Medulla oblongata (tissue), 1 donor: ENCODE measurements around the gene DMXL1.
"Not testable (repeated sequence)": the region's sequence is repeated elsewhere in the genome, so short reads cannot be mapped to it uniquely, and the experiment has no call there.

Experiments
- DNase-seq: peaks from one replicate; pipeline ENCODE4 v3.0.0-alpha.2; 2015; ENCODE audit errors: extremely low spot score

The DMXL1 gene

GRCh38 chr5:119129770-119130169 is 58.9 kb downstream of the DMXL1 start:
- no peak for DNase-seq

- DNase-seq: no peak
Observed at GRCh38 chr5:119131530-119132304, 60.8 kb downstream of the DMXL1 start.

GRCh38 chr5:119135743-119136142 is 64.9 kb downstream of the DMXL1 start:
- not testable (repeated sequence) for DNase-seq

- no peak for DNase-seq
Observed at GRCh38 chr5:119136666-119137318, 65.9 kb downstream of the DMXL1 start.

- DNase-seq: no peak
Observed at GRCh38 chr5:119153629-119154028, 82.7 kb downstream of the DMXL1 start.

- DNase-seq: no peak
Observed at GRCh38 chr5:119158144-119158543, 87.3 kb downstream of the DMXL1 start.

GRCh38 chr5:119161430-119161829 is 90.5 kb downstream of the DMXL1 start:
- DNase-seq: no peak

- no peak for DNase-seq
Observed at GRCh38 chr5:119166026-119166425, 95.1 kb downstream of the DMXL1 start.

- DNase-seq: no peak
Observed at GRCh38 chr5:119168401-119168800, 97.5 kb downstream of the DMXL1 start.

GRCh38 chr5:119171686-119172085 is 100.8 kb downstream of the DMXL1 start:
- DNase-seq: no peak

GRCh38 chr5:119174578-119175163 is 103.8 kb downstream of the DMXL1 start:
- no peak for DNase-seq

GRCh38 chr5:119176785-119177184 is 105.9 kb downstream of the DMXL1 start:
- DNase-seq: no peak

- no peak for DNase-seq
Observed at GRCh38 chr5:119177226-119177625, 106.3 kb downstream of the DMXL1 start.

- no peak for DNase-seq
Observed at GRCh38 chr5:119178435-119178834, 107.5 kb downstream of the DMXL1 start.

GRCh38 chr5:119179857-119180641 is 109.2 kb downstream of the DMXL1 start:
- no peak for DNase-seq

GRCh38 chr5:119185512-119185911 is 114.6 kb downstream of the DMXL1 start:
- DNase-seq: not testable (repeated sequence)

- no peak for DNase-seq
Observed at GRCh38 chr5:119187776-119188529, 117.1 kb downstream of the DMXL1 start.

- DNase-seq: no peak
Observed at GRCh38 chr5:119190470-119191095, 119.7 kb downstream of the DMXL1 start.

GRCh38 chr5:119191944-119192343 is 121.1 kb downstream of the DMXL1 start:
- DNase-seq: no peak

- DNase-seq: peak; percentile 7
Observed at GRCh38 chr5:119200795-119201194, 129.9 kb downstream of the DMXL1 start.

GRCh38 chr5:119207105-119207504 is 136.2 kb downstream of the DMXL1 start:
- DNase-seq: no peak
